Femur (tissue), 1 donor: Measurements from ENCODE around the gene GNAI3.
"Not testable (repeated sequence)": the region's sequence is repeated elsewhere in the genome, so short reads cannot be mapped to it uniquely, and the experiment has no call there.

Experiments used
- DNase-seq: peaks from one replicate; pipeline ENCODE4 v3.0.0-alpha.2; 2017

GNAI3 gene

DNA sequence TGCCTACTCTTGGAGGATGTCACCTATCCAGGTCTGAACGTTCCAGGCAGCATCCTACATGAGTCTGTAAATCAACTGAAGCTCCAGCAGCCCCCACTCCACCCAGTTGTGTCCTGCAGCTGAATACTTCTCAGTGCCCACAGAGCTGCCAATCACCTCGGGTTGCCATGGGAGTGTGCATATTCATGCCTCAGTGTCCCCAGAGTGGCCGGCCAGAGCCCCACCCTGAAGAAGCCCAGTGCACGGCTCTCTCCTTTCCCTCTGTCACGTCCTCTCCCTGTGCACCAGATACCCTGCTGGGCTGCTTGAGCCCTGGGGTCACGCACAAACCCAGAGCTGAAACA lies 91.4 kb downstream of the GNAI3 start:
- DNase-seq: no peak

DNA sequence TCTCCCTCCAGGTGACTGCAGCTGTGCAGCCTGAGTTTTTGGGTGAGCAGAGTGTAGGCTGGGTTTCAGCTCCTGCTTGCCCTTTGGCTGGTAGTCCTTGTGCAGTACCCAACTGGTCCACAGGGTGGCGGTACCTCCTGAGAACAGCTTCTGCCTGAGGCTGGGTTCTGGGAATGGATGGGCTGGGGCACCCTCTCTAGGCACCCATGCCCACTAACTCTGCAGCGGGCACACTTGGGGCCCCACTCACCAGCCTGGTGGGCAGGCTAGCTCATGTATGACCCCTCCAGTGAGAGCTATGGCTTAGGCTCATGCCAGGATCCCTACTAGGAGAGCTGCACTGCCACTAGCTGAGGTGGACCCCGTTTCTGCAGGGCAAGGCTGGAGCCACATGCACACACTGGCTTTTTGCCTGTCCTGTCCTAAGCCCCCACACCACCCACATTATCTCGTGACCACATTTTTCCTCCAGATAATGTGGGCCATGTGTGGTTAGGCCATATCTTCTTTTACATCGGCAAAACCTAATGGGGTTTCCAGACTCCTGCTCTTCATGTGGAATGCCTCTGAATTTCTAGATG lies 92.0 kb downstream of the GNAI3 start:
- DNase-seq: peak; percentile 86

DNA sequence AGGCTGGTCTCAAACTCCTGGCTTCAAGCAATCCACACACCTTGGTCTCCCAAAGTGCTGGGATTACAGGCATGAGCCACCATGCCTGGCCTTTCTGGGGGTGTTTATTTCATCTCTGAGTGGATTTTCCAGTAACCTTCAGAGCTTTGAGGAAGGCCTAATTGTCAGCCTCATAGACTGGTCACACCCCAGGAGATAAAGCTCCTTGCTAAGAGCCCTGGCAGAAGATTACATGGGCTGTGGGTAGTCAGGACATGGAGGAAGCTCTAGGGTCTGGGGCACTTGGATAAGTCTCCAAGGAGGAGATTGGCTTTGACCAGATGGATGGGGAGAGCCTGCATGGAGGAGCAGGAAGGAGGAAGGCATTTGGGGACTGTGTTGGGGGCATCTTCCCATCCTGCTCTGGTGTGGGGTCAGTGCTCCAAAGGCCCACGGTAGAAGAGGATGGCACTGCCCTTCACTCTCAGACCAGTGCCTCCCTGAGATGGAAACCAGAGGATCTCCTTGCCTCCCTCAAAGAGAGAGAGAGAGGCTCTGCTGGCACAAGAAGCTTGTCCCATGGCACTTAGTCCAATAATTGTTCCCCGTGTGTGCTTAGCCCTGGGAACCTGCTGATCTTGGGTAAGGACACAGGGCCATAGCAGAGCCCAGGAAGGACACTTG lies 92.8 kb downstream of the GNAI3 start:
- no peak for DNase-seq

DNA sequence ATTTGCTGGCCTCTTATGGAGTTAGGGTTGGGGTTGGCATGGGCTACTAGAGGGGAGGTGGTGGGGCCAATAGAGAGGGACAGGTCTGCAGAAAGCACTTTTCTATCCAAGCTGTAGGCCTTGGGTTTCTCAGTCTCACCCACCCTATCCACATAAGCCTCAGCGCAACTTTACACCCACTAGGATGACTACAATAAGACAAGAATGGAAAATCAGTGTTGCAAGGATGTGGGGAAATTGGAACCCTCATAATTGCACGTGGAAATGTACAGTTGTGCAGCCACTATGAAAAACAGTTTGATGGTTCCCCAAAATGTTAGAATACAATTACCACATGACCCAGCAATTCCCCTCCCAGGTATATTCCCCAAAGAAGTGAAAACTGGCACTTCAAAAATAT lies 93.4 kb downstream of the GNAI3 start:
- DNase-seq: no peak

DNA sequence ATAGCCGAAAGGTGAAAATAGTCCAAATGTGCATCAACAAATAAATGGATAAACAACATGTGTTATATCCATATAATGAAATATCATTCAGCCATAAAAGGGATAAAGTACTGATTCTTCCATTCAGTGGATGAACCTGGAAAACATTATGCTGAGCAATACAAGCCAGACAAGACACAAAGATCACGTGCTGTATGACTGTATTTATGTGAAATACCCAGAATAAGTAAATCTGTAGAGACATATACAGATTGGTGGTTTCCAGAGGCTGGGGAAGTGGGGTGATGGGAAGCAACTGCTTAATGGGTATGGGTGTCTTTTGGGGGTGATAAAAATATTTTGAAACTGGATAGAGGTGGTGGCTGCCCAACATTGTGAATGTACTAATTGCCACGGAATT lies 94.2 kb downstream of the GNAI3 start:
- DNase-seq: no peak

DNA sequence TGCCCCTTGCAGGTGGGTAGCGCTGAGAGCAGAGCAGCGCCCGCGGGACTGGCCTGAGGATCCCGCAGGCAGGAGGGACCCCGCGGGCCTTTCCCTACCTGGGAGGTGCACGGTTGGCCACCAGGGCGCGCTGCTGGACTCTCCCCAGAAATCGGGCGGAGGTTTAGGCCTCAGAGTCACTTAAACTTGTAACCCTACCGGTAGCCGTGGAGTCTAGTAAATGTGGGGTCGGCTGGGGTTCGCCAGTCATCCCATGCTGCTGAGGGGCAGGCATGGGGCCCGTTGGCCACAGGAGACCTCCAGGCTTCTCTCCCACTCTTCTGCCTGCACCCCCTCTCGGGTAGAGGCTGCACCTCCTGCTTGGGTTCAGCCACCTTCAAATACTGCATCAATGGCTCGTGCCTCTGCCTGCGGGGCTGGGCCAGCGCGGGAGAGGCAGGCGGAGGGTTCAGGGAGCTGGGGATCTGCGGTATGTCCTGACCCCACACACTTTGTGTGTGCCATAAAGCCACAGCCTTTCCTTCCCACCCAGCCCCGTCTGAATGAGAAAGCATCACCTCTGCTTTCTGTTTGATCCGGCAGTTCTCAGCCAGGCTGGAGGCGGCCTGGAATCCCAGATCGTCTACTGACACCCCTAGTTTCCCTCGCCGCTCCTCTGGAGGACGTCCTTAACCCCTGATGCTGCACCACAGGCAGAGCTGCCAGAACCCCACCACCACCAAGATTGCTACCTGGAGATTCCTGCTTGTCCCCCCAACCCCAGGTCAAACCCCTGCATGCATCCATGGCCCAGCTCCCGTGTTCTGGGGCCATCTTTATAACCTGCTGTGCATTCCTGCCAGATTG lies 95.2 kb downstream of the GNAI3 start:
- peak; percentile 84 for DNase-seq

DNA sequence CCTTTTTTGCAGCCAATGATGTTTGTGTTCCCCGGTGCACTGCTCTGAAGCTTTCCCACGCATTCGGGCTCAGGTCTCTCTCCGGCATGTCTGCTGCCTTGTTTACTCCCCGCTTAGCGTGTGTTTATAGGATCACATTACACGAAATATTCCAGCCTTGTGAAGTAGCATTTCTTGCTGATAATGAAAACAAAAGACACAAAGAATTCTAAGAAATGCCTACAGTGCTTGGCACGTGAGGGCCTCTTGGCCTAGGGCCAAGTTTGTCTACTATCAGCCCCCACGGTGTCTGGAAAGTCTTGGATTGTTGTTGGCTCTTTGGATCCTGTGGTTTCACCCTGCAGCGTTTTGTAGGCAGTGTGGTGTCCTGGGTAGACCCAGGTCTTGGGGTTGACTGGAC lies 96.3 kb downstream of the GNAI3 start:
- DNase-seq: no peak

DNA sequence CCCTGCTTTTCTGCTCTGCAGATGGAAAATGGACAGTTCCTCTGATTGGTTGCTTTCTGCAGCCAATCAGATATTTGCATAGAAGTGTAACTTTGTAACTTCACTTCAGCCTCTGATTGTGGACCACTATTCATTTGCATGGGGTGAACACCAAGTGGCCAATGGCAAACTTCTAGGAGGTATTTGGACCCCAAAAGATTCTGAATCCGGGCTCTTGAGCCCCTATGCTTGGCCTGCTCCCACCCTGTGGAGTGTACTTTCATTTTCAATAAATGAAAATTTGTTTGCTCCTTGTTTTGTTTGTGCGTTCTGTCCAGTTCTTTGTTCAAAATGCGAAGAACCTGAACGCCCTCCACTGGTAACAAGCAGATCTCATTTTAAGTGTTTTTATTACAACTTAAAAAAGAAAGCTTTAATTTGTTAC lies 101.1 kb downstream of the GNAI3 start:
- DNase-seq: no peak

DNA sequence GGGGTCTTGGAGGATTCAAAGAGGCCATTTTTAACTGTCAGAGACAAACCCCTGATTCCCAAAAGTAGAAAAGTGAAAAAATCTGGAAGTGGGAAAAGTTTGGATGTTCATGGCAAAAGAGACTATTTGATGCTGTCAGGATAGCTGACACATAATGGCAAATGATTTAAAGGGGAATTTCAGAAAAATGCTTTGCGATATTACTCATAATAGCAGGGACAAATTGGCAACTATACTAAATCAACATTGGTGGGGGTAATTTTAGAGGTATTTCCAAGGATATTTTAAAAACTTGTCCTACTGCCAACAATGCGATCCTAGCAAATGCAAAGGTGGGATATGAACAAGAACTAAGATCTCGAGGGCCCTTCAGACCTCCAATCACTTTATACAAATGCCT lies 102.2 kb downstream of the GNAI3 start:
- DNase-seq: no peak

DNA sequence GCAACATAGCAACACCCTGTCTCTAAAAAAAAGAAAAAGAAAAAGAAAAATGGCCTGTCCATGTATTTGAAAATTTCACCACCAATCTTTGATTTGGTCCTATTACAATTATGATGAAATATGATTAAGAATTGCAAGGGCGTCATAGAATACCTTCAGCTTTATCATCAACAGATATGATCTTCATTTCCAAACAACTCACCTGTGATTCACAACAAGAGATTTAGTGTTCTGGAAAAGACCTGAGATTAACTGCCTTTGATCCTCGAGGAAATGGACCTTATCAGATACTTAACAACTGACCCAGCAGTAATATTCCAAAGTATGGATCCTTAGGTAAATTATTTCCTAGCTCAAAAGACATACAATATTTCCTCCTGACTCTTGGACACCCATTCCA lies 104.0 kb downstream of the GNAI3 start:
- no peak for DNase-seq

DNA sequence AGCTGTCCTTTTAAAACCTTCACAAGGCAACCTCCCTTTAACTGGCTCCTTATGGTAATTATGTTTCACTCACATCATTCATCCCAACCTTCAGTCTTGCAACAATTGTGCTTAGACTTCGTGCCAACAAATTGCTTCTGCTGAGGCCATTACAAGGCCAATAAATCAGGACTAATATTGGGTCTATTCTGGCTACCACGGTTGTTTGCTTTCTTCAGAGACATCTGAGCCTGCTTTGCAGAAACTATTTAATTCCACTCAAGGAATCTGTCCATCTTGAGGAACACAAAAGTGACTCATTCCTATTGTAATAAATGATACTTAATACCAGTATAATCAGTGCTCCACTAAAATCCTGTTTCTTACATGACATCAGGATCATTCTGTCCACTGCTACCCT lies 104.9 kb downstream of the GNAI3 start:
- no peak for DNase-seq

DNA sequence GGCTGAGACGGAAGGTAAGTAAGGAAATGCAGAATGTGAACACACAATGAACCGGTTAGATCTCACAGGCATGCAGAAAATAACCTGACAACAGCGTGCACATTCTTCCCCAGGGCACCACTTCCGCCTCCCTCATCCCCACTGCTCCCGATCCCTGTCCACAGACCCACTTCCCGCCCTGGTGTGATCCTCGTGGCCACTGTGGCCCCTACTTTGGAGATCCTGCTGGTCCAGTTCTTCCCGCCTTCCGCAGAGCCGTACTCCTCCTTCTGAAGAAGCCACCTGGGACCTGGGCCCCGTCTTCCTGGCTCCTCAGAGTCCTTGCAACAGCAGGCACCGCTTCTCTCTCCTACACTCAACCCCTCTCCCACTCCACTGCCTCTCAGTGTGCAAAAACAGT lies 106.1 kb downstream of the GNAI3 start:
- DNase-seq: no peak

DNA sequence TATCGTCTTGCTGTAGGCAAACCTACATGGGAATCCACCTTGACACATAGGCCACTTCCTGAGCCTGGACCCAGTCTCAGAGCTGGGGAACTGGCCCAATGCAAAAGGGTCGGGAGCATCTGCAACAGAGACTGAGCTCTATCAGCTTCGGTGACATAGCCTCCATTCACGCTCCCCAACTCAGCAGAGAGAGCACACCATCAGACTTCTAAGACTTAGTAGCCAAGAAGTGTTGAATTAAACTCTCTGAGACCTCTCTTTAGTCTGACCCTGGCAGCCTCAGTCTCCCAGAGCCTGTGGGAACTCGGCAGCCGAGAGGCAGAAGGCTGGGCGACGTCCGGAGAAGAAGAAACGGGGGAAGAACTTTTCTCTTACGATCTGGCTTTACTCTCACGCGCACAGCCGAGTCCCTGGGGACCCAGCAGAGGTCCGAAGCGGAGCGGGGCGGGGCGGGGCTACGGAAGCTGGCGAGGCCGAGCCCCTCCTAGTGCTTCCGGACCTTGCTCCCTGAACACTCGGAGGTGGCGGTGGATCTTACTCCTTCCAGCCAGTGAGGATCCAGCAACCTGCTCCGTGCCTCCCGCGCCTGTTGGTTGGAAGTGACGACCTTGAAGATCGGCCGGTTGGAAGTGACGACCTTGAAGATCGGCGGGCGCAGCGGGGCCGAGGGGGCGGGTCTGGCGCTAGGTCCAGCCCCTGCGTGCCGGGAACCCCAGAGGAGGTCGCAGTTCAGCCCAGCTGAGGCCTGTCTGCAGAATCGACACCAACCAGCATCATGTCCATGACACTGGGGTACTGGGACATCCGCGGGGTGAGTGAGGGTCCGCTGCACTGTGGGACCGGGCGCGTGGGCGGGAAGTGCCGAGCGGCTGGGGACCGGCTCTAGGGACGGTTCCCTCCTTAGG lies 107.5 kb downstream of the GNAI3 start, which contains the start of gene GSTM4:
TSS of gene GSTM4 (plus strand) at position 485 of the 905 bp plus-strand sequence. CDS start at position 776, 291 bp downstream.
- peak; percentile 90 for DNase-seq

DNA sequence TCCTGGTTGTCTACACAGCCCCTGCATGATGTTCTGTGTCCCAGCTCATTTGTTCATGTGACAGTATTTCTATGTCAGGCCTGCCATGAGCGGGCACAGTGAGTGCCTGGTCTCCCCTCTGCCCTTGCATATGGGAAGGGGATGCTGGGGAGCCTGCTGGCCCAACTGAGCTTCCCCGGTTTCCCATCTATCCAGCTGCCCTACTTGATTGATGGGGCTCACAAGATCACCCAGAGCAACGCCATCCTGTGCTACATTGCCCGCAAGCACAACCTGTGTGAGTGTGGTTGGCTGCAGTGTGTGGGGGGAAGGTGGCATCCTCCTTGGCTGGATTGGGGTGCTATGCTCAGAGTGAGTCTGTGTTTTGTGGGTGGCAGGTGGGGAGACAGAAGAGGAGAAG lies 109.0 kb downstream of the GNAI3 start:
- DNase-seq: no peak

DNA sequence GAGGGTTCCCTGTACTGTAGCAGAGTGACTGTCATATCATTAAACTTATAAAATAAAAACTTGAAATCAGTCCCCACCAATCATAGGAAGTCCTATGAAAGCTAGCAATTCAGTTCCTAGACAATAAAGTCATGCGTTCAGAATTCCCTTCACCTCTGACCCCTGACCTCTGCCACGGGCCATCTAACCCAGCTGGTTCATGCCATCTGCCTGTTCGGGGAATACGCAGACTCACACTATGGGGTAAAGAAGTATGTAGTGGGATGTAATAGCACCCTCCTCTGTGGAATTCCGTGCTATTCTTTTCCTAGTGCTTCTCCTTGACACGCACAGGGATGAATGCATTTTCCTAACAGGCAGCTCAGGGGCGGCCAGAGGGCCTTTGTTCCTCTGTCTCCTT lies 109.6 kb downstream of the GNAI3 start:
- no peak for DNase-seq

DNA sequence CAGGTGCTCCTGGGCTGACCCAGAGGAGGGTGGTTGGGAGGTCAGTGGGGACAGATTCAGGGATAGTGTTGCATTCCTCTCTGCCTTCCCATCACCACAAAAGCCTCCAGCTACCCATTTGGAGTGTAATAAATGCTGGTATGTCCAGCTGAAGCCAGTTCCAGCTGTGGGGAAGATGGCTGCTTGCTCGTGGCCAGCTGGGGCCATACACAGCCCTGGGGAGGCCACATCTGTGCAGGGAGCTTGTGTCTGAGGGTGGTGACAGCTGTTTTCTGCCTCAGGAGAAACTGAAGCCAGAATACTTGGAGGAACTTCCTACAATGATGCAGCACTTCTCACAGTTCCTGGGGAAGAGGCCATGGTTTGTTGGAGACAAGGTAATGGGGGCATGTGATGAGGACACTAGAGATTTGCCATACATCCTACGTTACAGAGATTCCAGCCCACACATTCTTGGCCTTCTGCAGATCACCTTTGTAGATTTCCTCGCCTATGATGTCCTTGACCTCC lies 110.2 kb downstream of the GNAI3 start:
- DNase-seq: no peak

DNA sequence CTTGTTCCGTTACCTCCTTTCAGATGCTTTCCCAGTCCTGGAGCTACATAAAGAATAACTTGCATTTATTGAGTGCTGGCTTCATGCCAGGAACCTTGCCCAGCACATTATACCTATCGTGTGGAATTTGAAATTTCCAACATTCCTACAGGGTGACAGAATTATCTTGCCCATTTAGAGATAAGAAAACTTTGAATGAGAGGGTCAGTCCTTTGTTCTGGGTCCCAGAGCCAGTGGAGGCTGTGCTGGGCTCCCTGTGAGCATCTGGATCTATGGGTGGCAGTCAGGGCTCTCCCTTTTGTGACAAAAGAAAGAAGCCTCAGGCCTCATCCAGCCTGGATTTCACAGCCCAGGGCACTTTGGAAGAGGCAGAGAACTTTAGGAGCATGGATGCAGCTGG lies 110.7 kb downstream of the GNAI3 start:
- no peak for DNase-seq

DNA sequence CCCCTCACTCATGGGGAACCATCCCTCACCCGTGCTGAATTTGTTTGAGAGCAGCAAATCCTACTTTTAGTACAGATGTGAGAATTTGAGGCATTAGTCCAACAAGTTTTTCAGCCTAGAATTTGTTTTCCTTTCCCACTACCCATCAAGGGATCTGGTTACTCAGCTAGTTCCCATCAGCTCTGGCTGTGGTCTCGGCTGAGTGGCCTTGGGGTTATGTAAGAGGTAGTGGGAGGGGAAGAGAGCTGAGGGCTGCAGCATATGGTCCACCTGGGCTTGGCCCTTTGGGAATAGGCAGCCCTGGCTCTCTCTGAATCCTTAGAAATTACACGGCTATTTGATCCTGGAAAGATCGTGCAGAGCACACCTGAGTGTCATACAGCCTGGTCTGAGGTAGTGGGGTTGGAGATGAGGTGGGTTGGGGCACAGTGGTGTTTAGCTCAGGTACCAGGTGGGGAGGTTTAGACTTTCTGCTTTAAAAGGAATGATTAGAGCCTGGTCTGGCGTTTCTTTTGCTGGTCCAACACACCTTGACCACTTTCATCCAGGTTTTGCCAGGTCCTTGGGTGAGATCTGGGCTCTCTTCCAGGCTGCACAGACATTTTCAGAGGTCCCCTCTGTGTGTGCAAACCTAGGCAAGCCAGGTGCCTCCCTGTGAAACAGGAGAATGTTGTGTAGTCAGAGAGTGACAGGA lies 111.7 kb downstream of the GNAI3 start:
- DNase-seq: no peak

DNA sequence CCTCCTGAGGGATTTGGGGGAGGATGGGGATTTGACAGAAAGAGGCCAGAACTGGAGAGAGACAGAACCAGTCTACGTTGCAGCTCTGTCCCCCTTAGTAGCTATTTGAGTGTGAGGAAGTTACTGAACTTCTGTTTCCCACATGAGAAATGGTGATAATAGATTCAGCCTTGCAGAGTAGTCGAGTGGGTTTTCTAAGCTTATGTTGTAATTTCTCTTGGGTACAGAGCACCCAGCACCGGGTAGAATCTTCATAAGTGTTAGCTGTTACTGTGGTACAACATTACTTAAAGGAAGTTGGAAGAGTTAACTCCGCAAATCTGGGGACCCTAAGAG lies 112.2 kb downstream of the GNAI3 start:
- DNase-seq: not testable (repeated sequence)

DNA sequence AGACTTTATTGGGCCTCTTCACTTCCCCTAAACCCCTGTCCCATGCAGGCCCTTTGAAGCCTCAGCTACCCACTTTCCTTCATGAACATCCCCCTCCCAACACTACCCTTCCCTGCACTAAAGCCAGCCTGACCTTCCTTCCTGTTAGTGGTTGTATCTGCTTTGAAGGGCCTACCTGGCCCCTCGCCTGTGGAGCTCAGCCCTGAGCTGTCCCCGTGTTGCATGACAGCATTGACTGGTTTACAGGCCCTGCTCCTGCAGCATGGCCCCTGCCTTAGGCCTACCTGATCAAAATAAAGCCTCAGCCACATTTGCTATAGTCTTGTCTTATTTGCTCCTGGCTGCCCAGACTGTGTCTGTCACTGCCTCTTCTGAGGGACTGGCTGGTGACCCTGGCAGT lies 113.0 kb downstream of the GNAI3 start:
- DNase-seq: no peak

DNA sequence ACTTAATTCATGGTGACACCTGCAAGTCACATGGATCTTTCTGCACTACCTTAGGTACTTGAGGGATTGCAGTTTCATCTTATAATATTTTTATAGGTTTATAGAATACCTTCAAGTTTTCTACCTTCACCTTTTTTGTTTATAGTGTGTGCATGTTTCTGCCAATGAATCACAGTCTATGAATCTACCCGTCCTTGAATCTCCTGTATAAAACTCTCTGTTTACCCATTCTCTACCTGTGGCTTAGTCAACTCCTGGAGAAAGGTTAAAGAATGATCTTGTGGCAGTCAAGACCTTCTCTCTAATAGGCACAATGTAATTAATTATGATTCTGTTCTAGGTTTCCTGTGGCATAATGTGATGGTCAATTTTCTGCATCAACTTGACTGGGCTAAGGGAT lies 116.3 kb downstream of the GNAI3 start:
- no peak for DNase-seq

DNA sequence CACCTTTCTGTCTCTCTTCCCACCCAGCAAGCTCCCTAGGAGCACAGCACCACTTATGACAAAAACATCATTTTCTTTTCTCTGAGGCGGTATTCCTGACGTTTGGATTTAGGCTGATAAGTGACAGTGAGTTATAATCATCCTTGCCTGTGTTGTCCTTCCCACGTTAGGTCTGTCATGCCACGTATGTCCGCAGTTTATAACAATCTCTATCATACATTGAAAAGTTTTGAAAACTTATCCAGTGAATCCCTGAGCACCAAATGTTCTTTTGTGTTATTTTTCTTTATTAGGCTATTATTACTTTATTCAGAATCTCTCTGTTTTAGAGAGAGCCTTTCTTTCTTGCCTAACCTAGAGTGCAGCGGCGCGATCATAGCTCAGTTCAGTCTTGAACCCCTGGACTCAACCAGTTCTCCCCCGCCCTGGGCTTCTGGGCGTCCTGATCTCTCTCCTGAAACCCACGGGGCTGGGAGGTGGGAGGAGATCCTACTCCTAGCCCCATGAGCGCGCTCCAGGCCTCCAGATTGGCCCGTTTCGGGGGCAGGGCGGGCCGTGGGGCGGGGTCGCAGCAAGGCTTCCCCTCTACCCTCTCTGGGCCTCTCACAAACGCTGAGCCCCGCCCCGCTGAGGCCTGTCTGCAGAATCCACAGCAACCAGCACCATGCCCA lies 119.2 kb downstream of the GNAI3 start, which contains the start of gene GSTM2:
TSS of gene GSTM2 (plus strand) at position 606 of the 671 bp plus-strand sequence. CDS start at position 665, 59 bp downstream.
- DNase-seq: peak; percentile 97
